ENCODE measurements around the gene IQGAP1.

DNA sequence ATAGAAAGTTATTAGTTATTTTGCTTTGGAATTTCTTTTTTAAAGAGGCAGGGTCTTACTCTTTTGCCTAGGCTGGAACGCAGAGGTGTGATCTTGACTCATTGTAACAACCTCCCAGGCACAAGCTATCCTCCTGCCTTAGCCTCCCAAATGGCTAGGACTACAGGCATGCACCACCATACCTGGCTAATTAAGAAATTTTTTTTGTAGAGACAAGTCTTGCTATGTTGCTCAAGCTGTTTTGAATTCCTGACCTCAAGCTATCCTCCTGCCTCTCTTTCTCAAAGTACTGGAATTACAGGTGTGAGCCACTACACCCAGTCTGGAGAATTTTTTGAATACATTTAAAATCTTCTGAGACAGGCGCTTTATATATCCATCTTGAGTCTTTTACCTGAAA lies 49.5 kb downstream of the IQGAP1 start:
- TF ChIP-seq CTCF (IDR thresholded peaks at IDR 0.05) (no peak), EP300 (IDR thresholded peaks at IDR 0.05) (no peak), POLR2A (IDR thresholded peaks at IDR 0.05) (no peak)
